Stimulated activated CD8-positive, alpha-beta memory T cell treated with anti-CD3 and anti-CD28 coated beads, Interleukin-4, amount 100 ng/mL, for 24 hours (primary cell): Measurements from ENCODE around the gene IFNA4.
"Not testable (repeated sequence)": the region's sequence is repeated elsewhere in the genome, so short reads cannot be mapped to it uniquely, and the experiment has no call there.

Experiments used
- DNase-seq: peaks from one replicate; pipeline ENCODE4 v3.0.0-alpha.2; 2020; ENCODE audit warnings: low read depth

IFNA4 gene

GRCh38 chr9:21187487-21187886 lies at the start of gene IFNA4:
TSS of gene IFNA4 (minus strand) at chr9:21187587. CDS start at chr9:21187531, 56 bp downstream.
- not testable (repeated sequence) for DNase-seq

GRCh38 chr9:21236360-21236714 lies 49.0 kb upstream of the IFNA4 start:
- not testable (repeated sequence) for DNase-seq

- DNase-seq = not testable (repeated sequence)
Observed at GRCh38 chr9:21235468-21236359, 48.3 kb upstream of the IFNA4 start.

- DNase-seq = no peak
Observed at GRCh38 chr9:21234153-21234687, 46.8 kb upstream of the IFNA4 start.

- no peak for DNase-seq
Observed at GRCh38 chr9:21233258-21233657, 45.9 kb upstream of the IFNA4 start.

- no peak for DNase-seq
Observed at GRCh38 chr9:21228122-21228521, 40.7 kb upstream of the IFNA4 start, which contains the start of gene IFNA17. TSS of gene IFNA17 (minus strand) at chr9:21228222. CDS start at chr9:21228173, 49 bp downstream.

- not testable (repeated sequence) for DNase-seq
Observed at GRCh38 chr9:21217211-21217610, 29.8 kb upstream of the IFNA4 start, which contains the start of gene IFNA16. TSS of gene IFNA16 (minus strand) at chr9:21217311. CDS start at chr9:21217305, 6 bp downstream.

- DNase-seq = not testable (repeated sequence)
Observed at GRCh38 chr9:21213411-21214326, 26.3 kb upstream of the IFNA4 start.

- DNase-seq = not testable (repeated sequence)
Observed at GRCh38 chr9:21212160-21212559, 24.8 kb upstream of the IFNA4 start.

- DNase-seq = not testable (repeated sequence)
Observed at GRCh38 chr9:21210782-21211181, 23.4 kb upstream of the IFNA4 start.

- DNase-seq = no peak
Observed at GRCh38 chr9:21210311-21210710, 22.9 kb upstream of the IFNA4 start.

- not testable (repeated sequence) for DNase-seq
Observed at GRCh38 chr9:21207043-21207442, 19.7 kb upstream of the IFNA4 start, which contains the start of gene IFNA10. TSS of gene IFNA10 (minus strand) at chr9:21207143. CDS start at chr9:21207097, 46 bp downstream.

- DNase-seq = no peak
Observed at GRCh38 chr9:21205204-21205603, 17.8 kb upstream of the IFNA4 start.

- not testable (repeated sequence) for DNase-seq
Observed at GRCh38 chr9:21202105-21202504, 14.7 kb upstream of the IFNA4 start, which contains the start of gene IFNA7. TSS of gene IFNA7 (minus strand) at chr9:21202205. CDS start at chr9:21202165, 40 bp downstream.

GRCh38 chr9:21194867-21195776 lies 7.7 kb upstream of the IFNA4 start:
- not testable (repeated sequence) for DNase-seq

GRCh38 chr9:21182810-21183736 lies 4.3 kb downstream of the IFNA4 start:
- DNase-seq = not testable (repeated sequence)

- DNase-seq = no peak
Observed at GRCh38 chr9:21174671-21175070, 12.7 kb downstream of the IFNA4 start.

GRCh38 chr9:21172156-21172555 lies 15.2 kb downstream of the IFNA4 start:
- no peak for DNase-seq

GRCh38 chr9:21171351-21171750 lies 16.0 kb downstream of the IFNA4 start:
- no peak for DNase-seq

- DNase-seq = not testable (repeated sequence)
Observed at GRCh38 chr9:21166560-21166959, 20.8 kb downstream of the IFNA4 start, which contains the start of gene IFNA21. TSS of gene IFNA21 (minus strand) at chr9:21166660. CDS start at chr9:21166612, 48 bp downstream.
